GM19025 (cell line): Measurements from ENCODE around the gene EDC3.

ENCODE experiments used
- ATAC-seq: cut with Tn5 transposase; IDR thresholded peaks from one replicate; pipeline ENCODE4 v1.9.1; 2021; ENCODE audit warnings: mild to moderate bottlenecking, low read depth, moderate library complexity; ENCODE audit not compliant: unreplicated experiment

EDC3 gene

DNA sequence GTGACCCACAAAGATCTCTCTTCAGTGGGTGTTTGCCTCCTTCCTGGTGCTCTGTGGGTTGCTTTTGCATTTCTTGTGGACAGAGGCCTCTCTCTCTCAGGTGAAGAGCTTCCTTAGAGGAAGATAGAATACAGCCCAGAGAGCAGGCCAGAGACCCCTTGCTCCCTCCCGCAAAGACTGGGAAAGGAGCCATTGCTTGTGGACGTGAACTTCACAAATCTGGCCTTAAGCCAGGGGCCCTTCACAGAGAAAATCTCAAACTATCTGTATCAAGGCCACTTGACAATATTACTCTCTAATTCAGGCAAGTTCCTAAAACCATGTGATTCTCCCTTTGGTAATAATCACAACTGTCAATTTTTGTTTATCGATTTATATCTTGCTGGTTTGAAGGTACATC is 110.6 kb downstream of the EDC3 start:
- ATAC-seq, result no peak

GRCh38 chr15:74584779-74585178 is 111.0 kb downstream of the EDC3 start:
- no peak for ATAC-seq

DNA sequence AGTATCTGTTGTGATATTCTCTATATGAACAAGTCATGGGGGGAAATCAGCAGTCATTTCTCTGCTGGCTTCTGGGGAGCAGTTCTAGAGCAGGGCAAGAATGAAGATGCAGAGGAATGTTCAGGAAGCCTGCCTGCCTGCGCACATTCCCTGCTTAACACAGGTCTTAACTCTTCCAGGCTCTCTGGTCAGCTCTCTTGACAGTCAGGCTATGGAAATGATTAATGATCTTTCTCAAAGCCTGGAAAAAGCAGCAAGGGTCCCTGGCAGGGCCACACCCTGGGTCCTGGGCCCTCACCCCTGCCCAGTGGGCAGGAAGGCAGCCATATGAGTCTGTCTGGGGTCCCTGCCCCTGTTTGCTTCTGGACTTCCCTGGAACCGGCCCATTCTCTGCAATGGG is 111.6 kb downstream of the EDC3 start:
- no peak for ATAC-seq
